ENCODE measurements around the gene TMEM266.

TMEM266 gene

DNA sequence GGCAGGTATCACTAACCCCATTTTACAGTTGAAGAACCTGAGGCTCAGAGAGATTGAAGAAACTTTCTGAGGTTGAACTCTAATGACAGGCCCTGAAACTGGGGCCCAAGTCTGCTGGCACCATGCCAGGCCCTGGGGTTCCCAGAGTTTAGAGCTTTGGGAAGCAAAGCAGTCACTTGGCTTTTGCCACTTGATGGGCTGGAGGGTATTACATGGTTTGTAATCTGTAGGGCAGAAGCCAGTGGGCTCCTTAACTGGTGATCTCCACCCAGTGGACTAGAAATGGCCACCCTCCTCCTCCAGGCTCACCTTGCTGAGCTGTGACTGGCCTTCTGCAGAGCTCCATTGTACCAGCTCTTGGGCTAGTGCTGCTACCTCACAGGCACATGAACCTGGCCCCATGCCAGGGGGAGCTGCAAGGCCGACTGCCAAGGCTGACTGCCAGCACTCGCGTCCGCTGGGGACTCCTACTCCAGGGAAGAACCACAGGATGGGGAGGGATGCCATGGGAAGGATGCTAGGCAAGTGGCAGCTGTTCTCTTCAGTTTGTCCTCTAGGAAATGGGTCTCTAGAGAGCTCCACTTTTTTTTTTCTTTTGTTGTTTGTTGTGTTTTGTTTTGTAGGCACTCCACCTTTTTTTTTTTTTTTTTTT, 146.7 kb downstream of the TMEM266 start:
- peak; percentile 67 for DNase-seq

DNA sequence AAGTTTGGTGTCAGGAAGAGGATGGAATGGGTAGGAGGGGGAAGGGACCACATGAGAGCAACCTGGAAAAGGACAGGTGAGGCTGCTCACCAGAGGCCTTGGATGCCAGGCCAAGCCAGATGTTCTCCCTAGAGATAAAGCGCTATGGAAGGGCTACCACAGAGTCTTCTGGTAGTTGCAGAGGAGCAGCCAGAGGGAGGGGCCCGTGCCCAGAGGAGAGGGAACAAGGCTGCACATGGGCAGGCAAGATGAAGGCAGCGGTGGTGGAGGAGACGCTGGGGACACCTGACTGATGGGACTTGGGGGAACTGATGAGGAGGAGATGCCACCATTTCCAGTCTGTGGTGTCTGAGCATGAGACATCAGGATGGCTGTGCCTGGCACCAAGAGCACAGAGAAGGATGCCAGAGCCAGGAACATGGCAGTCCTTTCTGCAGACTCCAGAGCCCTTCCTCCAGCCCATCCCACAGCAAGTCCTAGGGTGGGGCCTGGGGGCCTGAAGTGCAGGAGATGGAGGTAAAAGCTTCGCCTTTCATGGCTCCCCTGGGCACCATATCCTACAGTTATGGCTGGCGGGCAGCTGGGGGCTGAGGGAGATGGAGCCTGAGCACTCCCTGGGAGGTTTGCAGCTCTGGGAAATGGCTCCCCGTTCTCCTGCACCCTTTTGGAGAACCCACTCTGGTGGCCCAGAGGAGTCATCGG, 148.4 kb downstream of the TMEM266 start:
- no peak for DNase-seq

GRCh38 chr15:76208786-76209424, 149.1 kb downstream of the TMEM266 start:
- DNase-seq, result no peak

- DNase-seq, result no peak
Observed at GRCh38 chr15:76209523-76209922, 149.7 kb downstream of the TMEM266 start.

DNA sequence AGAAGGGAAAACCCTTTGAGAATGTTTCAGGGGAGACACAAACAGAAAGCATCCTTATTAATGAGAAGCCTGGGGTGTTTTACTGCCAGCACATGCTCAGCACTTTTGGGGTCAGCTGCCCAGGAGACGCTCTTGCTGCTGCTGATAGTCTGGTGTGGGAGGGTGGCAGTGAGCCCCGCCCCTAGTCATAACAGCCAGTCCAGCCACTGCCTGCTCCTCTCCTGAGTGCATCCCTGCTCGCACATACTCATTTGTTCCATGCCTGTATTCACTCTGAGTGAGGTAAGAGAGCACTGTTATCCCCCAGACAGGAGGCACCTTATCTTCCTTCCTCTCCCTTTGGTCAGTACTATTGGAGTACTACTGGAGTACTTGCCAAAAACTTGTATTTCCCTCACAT, 150.2 kb downstream of the TMEM266 start:
- DNase-seq, result no peak

DNA sequence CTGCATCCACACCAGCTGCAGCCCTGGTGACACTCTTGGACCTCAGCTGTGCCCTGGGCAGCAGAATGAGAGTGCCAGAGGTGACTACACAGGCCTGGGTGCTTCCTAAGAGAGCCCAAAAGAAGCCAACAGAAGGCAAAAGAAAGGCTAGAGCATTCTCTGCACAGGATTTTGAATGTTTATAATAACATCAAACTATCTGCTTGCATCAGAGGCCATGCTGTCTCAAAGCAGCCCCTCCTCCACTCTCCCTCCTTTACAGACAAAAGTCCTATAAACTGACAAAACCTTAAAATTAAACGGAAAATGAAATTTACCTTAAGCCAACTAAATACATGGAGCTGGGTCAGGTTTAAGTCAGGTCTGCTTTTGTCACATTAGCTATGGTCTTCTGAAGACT, 155.8 kb downstream of the TMEM266 start:
- no peak for DNase-seq

DNA sequence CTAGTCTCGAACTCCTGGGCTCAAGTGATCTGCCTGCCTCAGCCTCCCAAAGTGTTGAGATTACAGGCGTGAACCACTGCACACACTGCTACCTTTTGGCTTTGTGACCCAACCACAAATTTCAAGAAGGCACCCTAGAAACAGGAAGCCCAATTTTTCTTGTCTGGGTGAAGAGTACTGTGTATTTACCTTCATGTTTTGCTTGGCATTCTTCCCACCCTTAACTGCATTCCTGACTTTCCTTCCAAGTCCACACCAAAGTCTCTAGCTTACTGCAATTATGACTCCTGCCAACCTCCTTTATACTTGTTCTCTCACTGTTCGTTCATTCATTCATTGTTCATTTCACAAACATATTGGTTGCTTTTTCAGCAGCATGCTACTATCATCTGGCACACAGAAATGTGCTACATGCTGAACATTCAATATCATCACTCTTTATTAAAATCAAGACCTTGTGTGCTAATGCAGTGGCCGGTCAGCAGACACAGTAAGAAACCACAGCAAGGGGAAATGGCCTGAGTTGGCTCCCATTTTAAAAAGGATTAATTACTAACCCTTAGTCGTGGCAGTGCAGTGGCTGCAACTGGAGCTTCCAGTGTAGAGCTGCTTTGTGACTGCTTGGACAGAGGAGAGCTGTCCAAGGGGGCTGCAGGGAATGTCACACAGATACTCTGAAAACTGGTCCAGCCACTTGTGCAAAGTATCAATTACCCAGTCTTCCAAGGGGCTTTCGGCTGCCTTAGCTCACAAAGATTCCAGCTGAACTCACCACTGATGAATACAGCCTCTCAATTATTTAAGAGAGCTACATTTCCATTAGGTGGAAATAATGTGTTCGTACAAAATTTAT, 157.5 kb downstream of the TMEM266 start:
- no peak for DNase-seq

DNA sequence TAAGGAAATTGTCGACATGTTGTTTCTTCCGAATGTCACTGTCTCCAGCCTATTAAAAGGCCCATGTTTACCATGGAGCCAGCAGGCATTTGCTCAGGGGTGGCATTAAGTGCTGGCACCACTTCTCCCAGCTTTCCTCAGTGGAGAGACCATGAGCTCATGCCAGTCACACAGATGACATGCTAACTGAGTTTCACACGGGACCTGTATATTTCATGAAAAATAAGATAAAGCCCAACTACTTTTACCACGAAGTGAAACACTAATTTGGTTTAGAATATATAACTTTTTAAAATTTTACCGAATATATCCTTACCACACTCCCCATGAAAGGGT, 158.1 kb downstream of the TMEM266 start:
- no peak for DNase-seq

GRCh38 chr15:76221085-76221767, 161.4 kb downstream of the TMEM266 start:
- no peak for DNase-seq

DNA sequence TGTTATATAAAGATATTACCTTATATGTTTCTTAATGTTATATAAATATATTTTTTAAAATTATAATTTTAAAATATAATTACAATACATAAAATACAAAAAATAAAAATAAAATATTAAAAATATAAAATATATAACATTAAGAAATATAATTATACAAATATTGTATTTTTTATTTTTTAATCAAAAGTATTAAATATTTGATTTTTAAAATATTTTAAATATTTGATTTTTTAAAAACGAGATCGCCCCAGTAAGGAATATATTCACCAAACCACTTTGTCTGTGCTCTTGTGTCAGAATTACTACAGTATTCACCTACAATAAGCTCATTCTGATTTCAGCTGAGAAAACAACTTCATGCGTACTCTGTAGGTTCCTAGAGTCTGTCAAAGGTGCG, 162.4 kb downstream of the TMEM266 start:
- DNase-seq, result no peak

GRCh38 chr15:76223521-76223920, 163.7 kb downstream of the TMEM266 start:
- DNase-seq, result no peak

DNA sequence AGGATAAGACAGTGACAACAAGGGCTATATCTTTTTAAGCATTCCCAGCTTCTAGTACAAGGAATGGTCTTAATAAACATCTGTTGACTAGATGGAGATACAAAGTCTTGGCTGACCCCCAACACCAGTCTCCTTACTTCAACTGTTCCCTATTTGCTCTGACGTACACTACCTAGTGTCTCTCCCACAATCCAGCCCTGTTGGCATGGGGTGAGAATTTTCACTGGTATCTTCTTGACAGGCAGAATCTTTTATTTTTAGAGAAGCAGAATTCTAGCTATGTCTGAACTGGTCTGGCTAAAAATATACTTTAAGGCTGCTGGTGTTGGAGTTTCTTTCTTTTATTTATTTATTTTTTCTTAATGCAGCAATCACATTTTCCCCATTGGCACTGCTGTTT, 169.5 kb downstream of the TMEM266 start:
- DNase-seq, result no peak

DNA sequence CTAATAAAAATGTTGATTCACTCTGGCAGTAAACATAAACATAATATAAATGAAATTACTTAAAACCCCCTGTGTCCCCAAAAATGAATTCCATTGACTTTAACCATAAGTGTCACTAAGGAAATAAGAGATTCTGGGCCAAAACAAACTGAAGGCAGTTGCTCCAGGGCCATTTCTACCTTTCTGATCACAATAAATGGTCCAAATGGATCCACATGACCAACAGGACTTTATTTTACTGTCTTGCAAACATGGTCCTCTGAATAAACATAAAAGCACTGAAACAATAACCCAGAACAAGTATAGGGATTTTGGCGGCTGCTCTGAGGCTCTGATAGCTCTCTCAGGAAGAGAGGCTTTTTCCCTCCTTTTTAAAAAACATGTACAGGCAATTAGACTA, 174.1 kb downstream of the TMEM266 start:
- DNase-seq, result no peak

DNA sequence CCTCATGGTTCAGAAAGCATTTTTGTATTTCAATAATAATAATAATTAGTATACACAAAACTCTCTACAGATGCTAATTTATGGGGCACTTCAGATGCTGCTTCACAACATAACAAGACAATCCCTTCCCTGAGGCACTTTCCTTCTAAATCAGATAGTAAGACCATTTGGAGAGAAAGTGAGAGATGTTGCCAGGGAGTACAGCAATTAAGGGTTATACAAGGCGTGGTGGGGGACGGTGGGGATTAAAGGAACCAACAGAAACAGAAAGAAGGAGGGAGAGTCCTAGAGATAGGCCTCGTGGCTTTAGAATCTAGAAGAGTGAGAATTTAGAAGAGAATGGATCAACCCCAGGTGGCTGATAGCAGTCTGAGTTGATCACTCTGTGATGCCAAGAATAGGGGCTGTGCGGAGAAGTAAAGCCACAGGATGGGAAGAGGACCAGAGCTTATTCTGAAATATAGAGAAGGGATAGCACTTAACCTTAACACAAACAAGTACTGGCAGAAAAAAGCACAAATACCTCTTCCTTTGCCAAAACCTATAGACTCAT, 174.6 kb downstream of the TMEM266 start:
- DNase-seq, result no peak

GRCh38 chr15:76235186-76235826, 175.5 kb downstream of the TMEM266 start:
- no peak for DNase-seq

DNA sequence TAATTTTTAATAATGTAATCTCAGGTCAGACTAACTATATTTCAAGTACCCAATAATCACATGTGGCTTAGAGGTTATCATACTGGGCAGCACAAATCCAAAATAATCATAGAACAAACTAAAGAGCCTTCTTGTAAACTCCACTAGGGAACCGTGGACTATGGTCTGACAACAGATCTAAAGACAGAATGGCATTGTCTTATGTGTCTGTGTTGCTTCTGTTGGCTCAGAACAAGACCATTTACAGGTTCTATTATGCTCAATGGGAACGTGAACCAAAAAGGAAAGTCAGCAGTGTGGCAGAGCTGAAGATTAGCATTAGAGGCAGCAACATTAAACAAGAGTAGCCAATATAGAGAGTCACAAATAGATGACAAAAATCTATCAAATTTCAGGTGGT, 176.6 kb downstream of the TMEM266 start:
- no peak for DNase-seq

- no peak for DNase-seq
Observed at GRCh38 chr15:76239786-76240185, 180.0 kb downstream of the TMEM266 start.

- DNase-seq, result no peak
Observed at GRCh38 chr15:76245072-76245610, 185.4 kb downstream of the TMEM266 start.

GRCh38 chr15:76251717-76252116, 191.9 kb downstream of the TMEM266 start:
- no peak for DNase-seq

DNA sequence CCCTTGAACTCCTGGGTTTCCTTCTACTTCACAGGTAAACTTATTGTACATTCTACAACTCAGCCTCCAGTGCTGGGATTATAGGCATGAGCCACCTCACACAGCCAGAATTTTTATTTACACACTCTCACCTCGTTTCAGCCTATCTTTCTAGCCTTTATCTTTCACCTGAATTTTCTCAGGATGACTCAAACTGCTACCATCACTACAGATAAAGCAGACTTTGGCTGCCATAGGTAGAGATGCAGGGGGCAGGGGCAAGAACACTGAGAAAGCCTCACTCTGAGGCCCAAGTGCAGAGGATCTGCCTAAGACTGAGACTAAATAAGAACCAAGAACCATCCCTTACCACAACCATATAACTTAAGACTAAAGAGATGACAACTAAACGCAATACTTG, 192.5 kb downstream of the TMEM266 start:
- DNase-seq, result no peak

GRCh38 chr15:76253691-76254473, 194.1 kb downstream of the TMEM266 start:
- DNase-seq, result no peak
